Activated naive CD8-positive, alpha-beta T cell (primary cell): ENCODE data around the gene HEMK1.
A peak's percentile ranks its signal among the peaks of the same experiment; 100 is the strongest.

ENCODE experiments used
- H3K27ac Mint-ChIP-seq: one replicate; pipeline ENCODE4 v1.8.0; 2021; ENCODE audit warnings: mixed read lengths
- H3K27me3 Mint-ChIP-seq: one replicate; pipeline ENCODE4 v1.8.0; 2021; ENCODE audit warnings: mixed read lengths
- H3K36me3 Mint-ChIP-seq: one replicate; pipeline ENCODE4 v1.8.0; 2021; ENCODE audit warnings: mixed read lengths
- H3K4me1 Mint-ChIP-seq: one replicate; pipeline ENCODE4 v1.8.0; 2021; ENCODE audit warnings: low read depth, mixed read lengths
- H3K4me3 Mint-ChIP-seq: one replicate; pipeline ENCODE4 v1.8.0; 2021; ENCODE audit warnings: mild to moderate bottlenecking, mixed read lengths
- H3K9me3 Mint-ChIP-seq: one replicate; pipeline ENCODE4 v1.8.0; 2021; ENCODE audit warnings: low read depth, mixed read lengths

Gene HEMK1

GRCh38 chr3:50568947-50569749 lies at the start of gene HEMK1:
TSS of gene HEMK1 (plus strand) at chr3:50569522. CDS start at chr3:50571105, 1,583 bp downstream.
- Mint-ChIP-seq H3K27ac (peak within 1 kb of the TSS; percentile 97), H3K4me3 (peak within 1 kb of the TSS; percentile 96), H3K36me3 (peaks cover 3% of the 10 kb centered on the region), H3K4me1 (peaks cover 62% of the 10 kb centered on the region), H3K9me3 (no peaks in the 10 kb centered on the region), H3K27me3 (no peaks in the 10 kb centered on the region)

GRCh38 chr3:50520849-50521248 lies 48.5 kb upstream of the HEMK1 start:
- Mint-ChIP-seq H3K36me3 (no peaks in the 10 kb centered on the region), H3K9me3 (no peaks in the 10 kb centered on the region), H3K27me3 (no peaks in the 10 kb centered on the region), H3K4me3 (no peak overlapping the region), H3K27ac (no peak overlapping the region), H3K4me1 (peaks cover 10% of the 10 kb centered on the region)

- Mint-ChIP-seq H3K4me3 (no peak overlapping the region), H3K27ac (no peak overlapping the region), H3K4me1 (peaks cover 6% of the 10 kb centered on the region), H3K36me3 (no peaks in the 10 kb centered on the region), H3K27me3 (no peaks in the 10 kb centered on the region), H3K9me3 (no peaks in the 10 kb centered on the region)
These were observed 47.8 kb upstream of the HEMK1 start for GRCh38 chr3:50521572-50521971.

GRCh38 chr3:50523279-50523811 lies 46.0 kb upstream of the HEMK1 start:
- Mint-ChIP-seq H3K9me3 (no peaks in the 10 kb centered on the region), H3K4me1 (peaks cover 6% of the 10 kb centered on the region), H3K27me3 (no peaks in the 10 kb centered on the region), H3K36me3 (no peaks in the 10 kb centered on the region), H3K27ac (no peak overlapping the region), H3K4me3 (no peak overlapping the region)

GRCh38 chr3:50524746-50525145 lies 44.6 kb upstream of the HEMK1 start:
- Mint-ChIP-seq H3K36me3 (no peaks in the 10 kb centered on the region), H3K27ac (no peak overlapping the region), H3K9me3 (no peaks in the 10 kb centered on the region), H3K27me3 (peaks cover 1% of the 10 kb centered on the region), H3K4me3 (no peak overlapping the region), H3K4me1 (peaks cover 1% of the 10 kb centered on the region)

- no peaks in the 10 kb centered on the region for H3K9me3 Mint-ChIP-seq
- no peak overlapping the region for H3K4me3 Mint-ChIP-seq
- no peak overlapping the region for H3K27ac Mint-ChIP-seq
- no peaks in the 10 kb centered on the region for H3K4me1 Mint-ChIP-seq
- no peaks in the 10 kb centered on the region for H3K36me3 Mint-ChIP-seq
- H3K27me3 Mint-ChIP-seq = peaks cover 3% of the 10 kb centered on the region
These were observed 44.0 kb upstream of the HEMK1 start for GRCh38 chr3:50525191-50525910.

- Mint-ChIP-seq H3K4me1 (no peaks in the 10 kb centered on the region), H3K9me3 (no peaks in the 10 kb centered on the region), H3K4me3 (no peak overlapping the region), H3K27me3 (peaks cover 3% of the 10 kb centered on the region), H3K27ac (no peak overlapping the region), H3K36me3 (no peaks in the 10 kb centered on the region)
These were observed 43.3 kb upstream of the HEMK1 start for GRCh38 chr3:50525987-50526386.

GRCh38 chr3:50530001-50530970 lies 39.0 kb upstream of the HEMK1 start:
- Mint-ChIP-seq H3K9me3 (no peaks in the 10 kb centered on the region), H3K27ac (no peak overlapping the region), H3K4me1 (no peaks in the 10 kb centered on the region), H3K4me3 (no peak overlapping the region), H3K36me3 (no peaks in the 10 kb centered on the region), H3K27me3 (peaks cover 3% of the 10 kb centered on the region)

GRCh38 chr3:50531201-50531600 lies 38.1 kb upstream of the HEMK1 start:
- no peaks in the 10 kb centered on the region for H3K4me1 Mint-ChIP-seq
- peaks cover 3% of the 10 kb centered on the region for H3K27me3 Mint-ChIP-seq
- no peak overlapping the region for H3K27ac Mint-ChIP-seq
- no peaks in the 10 kb centered on the region for H3K9me3 Mint-ChIP-seq
- H3K36me3 Mint-ChIP-seq = no peaks in the 10 kb centered on the region
- no peak overlapping the region for H3K4me3 Mint-ChIP-seq

- no peaks in the 10 kb centered on the region for H3K36me3 Mint-ChIP-seq
- H3K27me3 Mint-ChIP-seq = peaks cover 3% of the 10 kb centered on the region
- no peaks in the 10 kb centered on the region for H3K4me1 Mint-ChIP-seq
- H3K9me3 Mint-ChIP-seq = no peaks in the 10 kb centered on the region
- H3K27ac Mint-ChIP-seq = no peak overlapping the region
- H3K4me3 Mint-ChIP-seq = no peak overlapping the region
These were observed 37.1 kb upstream of the HEMK1 start for GRCh38 chr3:50532062-50532705.

- Mint-ChIP-seq H3K36me3 (no peaks in the 10 kb centered on the region), H3K4me3 (no peak overlapping the region), H3K9me3 (no peaks in the 10 kb centered on the region), H3K4me1 (no peaks in the 10 kb centered on the region), H3K27ac (no peak overlapping the region), H3K27me3 (peaks cover 3% of the 10 kb centered on the region)
These were observed 36.0 kb upstream of the HEMK1 start for GRCh38 chr3:50533316-50533715.

- no peak overlapping the region for H3K4me3 Mint-ChIP-seq
These were observed 35.4 kb upstream of the HEMK1 start for GRCh38 chr3:50533807-50534461.

GRCh38 chr3:50534681-50535330 lies 34.5 kb upstream of the HEMK1 start:
- H3K36me3 Mint-ChIP-seq = no peaks in the 10 kb centered on the region
- no peak overlapping the region for H3K27ac Mint-ChIP-seq
- no peaks in the 10 kb centered on the region for H3K9me3 Mint-ChIP-seq
- H3K27me3 Mint-ChIP-seq = peaks cover under 1% of the 10 kb centered on the region
- no peak overlapping the region for H3K4me3 Mint-ChIP-seq
- no peaks in the 10 kb centered on the region for H3K4me1 Mint-ChIP-seq

More at GRCh38 chr3:50533807-50534461, 35.4 kb upstream of the HEMK1 start:
- no peak overlapping the region for H3K27ac Mint-ChIP-seq
- no peaks in the 10 kb centered on the region for H3K9me3 Mint-ChIP-seq
- no peaks in the 10 kb centered on the region for H3K4me1 Mint-ChIP-seq
- no peaks in the 10 kb centered on the region for H3K36me3 Mint-ChIP-seq
- H3K27me3 Mint-ChIP-seq = peaks cover 3% of the 10 kb centered on the region
